HL-60 (cell line): ENCODE measurements around the gene OPRD1.

Experiments used
- POLR2AphosphoS5 ChIP-seq: IDR thresholded peaks from 2 replicates; pipeline ENCODE4 v1.6.1; 2012; ENCODE audit warnings: low read depth
- TF ChIP-seq, protein P1 (sequence below): IDR thresholded peaks from one replicate; pipeline ENCODE4 v1.5.1; 2011; ENCODE audit warnings: low read length, control low read depth, inconsistent platforms; ENCODE audit not compliant: insufficient read depth
- TF ChIP-seq, protein P2 (sequence below): IDR thresholded peaks from 2 replicates; pipeline ENCODE4 v1.6.1; 2012; ENCODE audit warnings: low read depth; ENCODE audit not compliant: insufficient replicate concordance

DNA sequence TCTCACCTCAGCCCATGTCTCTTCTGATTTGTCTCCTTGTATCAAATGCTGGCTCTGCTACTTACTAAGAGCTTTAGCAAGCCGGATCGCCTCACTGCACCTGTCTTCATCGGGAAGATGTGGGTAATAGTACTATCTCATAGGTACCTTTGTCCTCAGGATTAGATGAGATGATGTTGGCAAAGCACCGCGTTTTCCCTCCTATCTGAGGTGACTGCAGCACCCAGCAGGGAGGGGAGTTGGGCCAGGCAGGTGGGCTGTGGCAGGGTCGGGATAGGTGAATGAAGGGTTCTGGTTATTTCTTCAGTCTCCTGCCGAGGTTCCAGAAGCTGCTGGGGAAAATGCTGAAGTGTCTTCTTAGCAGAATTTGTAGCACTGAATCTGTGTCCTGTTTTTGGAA, 5.2 kb downstream of the OPRD1 start:
- TF ChIP-seq, protein P1, sequence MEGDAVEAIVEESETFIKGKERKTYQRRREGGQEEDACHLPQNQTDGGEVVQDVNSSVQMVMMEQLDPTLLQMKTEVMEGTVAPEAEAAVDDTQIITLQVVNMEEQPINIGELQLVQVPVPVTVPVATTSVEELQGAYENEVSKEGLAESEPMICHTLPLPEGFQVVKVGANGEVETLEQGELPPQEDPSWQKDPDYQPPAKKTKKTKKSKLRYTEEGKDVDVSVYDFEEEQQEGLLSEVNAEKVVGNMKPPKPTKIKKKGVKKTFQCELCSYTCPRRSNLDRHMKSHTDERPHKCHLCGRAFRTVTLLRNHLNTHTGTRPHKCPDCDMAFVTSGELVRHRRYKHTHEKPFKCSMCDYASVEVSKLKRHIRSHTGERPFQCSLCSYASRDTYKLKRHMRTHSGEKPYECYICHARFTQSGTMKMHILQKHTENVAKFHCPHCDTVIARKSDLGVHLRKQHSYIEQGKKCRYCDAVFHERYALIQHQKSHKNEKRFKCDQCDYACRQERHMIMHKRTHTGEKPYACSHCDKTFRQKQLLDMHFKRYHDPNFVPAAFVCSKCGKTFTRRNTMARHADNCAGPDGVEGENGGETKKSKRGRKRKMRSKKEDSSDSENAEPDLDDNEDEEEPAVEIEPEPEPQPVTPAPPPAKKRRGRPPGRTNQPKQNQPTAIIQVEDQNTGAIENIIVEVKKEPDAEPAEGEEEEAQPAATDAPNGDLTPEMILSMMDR: no peak
- no peak for TF ChIP-seq POLR2AphosphoS5
- TF ChIP-seq, protein P2, sequence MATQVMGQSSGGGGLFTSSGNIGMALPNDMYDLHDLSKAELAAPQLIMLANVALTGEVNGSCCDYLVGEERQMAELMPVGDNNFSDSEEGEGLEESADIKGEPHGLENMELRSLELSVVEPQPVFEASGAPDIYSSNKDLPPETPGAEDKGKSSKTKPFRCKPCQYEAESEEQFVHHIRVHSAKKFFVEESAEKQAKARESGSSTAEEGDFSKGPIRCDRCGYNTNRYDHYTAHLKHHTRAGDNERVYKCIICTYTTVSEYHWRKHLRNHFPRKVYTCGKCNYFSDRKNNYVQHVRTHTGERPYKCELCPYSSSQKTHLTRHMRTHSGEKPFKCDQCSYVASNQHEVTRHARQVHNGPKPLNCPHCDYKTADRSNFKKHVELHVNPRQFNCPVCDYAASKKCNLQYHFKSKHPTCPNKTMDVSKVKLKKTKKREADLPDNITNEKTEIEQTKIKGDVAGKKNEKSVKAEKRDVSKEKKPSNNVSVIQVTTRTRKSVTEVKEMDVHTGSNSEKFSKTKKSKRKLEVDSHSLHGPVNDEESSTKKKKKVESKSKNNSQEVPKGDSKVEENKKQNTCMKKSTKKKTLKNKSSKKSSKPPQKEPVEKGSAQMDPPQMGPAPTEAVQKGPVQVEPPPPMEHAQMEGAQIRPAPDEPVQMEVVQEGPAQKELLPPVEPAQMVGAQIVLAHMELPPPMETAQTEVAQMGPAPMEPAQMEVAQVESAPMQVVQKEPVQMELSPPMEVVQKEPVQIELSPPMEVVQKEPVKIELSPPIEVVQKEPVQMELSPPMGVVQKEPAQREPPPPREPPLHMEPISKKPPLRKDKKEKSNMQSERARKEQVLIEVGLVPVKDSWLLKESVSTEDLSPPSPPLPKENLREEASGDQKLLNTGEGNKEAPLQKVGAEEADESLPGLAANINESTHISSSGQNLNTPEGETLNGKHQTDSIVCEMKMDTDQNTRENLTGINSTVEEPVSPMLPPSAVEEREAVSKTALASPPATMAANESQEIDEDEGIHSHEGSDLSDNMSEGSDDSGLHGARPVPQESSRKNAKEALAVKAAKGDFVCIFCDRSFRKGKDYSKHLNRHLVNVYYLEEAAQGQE: no peak
